BLaER1 treated with 17β-estradiol and CSF1 and Interleukin-3, amounts not matched to agents 10 nM and 100 nM (cell line): ENCODE measurements around the gene LRRC3B.

Experiments used
- H3K27ac ChIP-seq, 11 experiments: shearing (Covaris generic); formaldehyde crosslinking; 2 replicates each; pipeline ENCODE4 v1.8.1; 2022
- H3K27me3 ChIP-seq, 11 experiments: shearing (Covaris generic); formaldehyde crosslinking; 2 replicates each; pipeline ENCODE4 v1.8.1; 2022
- H3K36me3 ChIP-seq, 11 experiments: shearing (Covaris generic); formaldehyde crosslinking; 2 replicates each; pipeline ENCODE4 v1.8.1; 2022
- H3K4me1 ChIP-seq, 10 experiments: shearing (Covaris generic); formaldehyde crosslinking; 2 replicates each; pipeline ENCODE4 v1.8.1; 2022
- H3K4me2 ChIP-seq, 11 experiments: shearing (Covaris generic); formaldehyde crosslinking; 2 replicates each; pipeline ENCODE4 v1.8.1; 2022
- H3K4me3 ChIP-seq, 10 experiments: shearing (Covaris generic); formaldehyde crosslinking; 2 replicates each; pipeline ENCODE4 v1.8.1; 2022
- H3K9ac ChIP-seq, 11 experiments: shearing (Covaris generic); formaldehyde crosslinking; 2 replicates each; pipeline ENCODE4 v1.8.1; 2022
- H3K9me3 ChIP-seq, 11 experiments: shearing (Covaris generic); formaldehyde crosslinking; replicated peaks in 1 of 11; 2 replicates each; pipeline ENCODE4 v1.8.1; 2022
- H4K20me1 ChIP-seq, 11 experiments: shearing (Covaris generic); formaldehyde crosslinking; 2 replicates each; pipeline ENCODE4 v1.8.1; 2022
- Cebpa-rat ChIP-seq, 11 experiments: shearing (Covaris generic); IDR thresholded peaks; 2 replicates each; pipeline ENCODE4 v1.8.1; 2022

Gene LRRC3B

DNA sequence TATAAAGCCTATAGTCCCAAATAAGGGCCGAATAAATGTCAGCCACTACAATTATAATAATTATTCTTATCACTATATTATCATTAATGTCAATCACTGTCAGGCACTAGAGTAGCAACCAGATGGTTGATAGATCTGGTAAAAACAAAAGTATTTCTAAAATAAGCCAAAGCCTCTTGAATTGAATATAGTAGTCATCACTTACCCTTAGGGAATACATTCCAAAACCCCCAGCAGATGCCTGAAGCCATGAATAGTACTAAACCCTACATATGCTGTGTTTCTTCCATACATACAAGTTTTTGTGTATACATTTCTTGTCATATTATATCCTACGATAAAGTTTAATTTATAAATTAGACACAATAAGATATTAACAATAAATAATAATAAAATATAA is 59.1 kb downstream of the LRRC3B start:
- Histone ChIP-seq H3K4me2 (no peak overlapping the region), H3K27me3 (no peaks in the 10 kb centered on the region), H3K27ac (no peak overlapping the region), H3K9ac (no peak overlapping the region), H3K36me3 (no peaks in the 10 kb centered on the region), H4K20me1 (no peaks in the 10 kb centered on the region), H3K9me3 (peaks cover 0 to 4% (median 0%) of the 10 kb centered on the region in 11 experiments; a peak in 2 of 22 replicates), H3K4me1 (peaks cover 0 to 7% (median 0%) of the 10 kb centered on the region in 10 experiments; a peak in 4 of 20 replicates), H3K4me3 (no peak overlapping the region)
- TF ChIP-seq Cebpa-rat (IDR thresholded peaks at IDR 0.05): no peak

DNA sequence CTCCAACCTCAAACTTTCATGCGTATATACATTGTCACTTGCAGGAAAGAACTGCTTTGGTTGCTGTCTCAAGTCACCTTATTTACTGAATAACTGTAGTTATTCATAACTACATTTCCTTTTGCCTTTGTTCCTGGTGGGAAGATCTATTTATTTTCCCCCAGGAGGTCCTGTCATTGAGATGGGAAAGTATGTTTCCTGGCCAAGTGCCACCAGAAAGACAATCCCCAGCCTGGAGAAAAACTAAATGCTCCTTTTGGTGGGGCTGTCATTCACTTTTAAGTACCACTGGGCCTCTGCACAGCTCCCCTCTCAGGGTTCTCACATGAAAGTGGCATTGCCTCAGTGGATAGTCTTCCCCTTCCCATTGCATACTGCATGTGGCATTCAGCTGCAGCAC is 59.8 kb downstream of the LRRC3B start:
- Histone ChIP-seq H3K4me1 (peaks cover 0 to 8% (median 7%) of the 10 kb centered on the region in 10 experiments; a peak in 13 of 20 replicates), H3K9me3 (peaks cover 0 to 4% (median 0%) of the 10 kb centered on the region in 11 experiments; a peak in 2 of 22 replicates), H4K20me1 (no peaks in the 10 kb centered on the region), H3K9ac (no peak overlapping the region), H3K27ac (no peak overlapping the region), H3K27me3 (no peaks in the 10 kb centered on the region), H3K36me3 (no peaks in the 10 kb centered on the region), H3K4me2 (peak overlapping the region in 1 of 11 experiments; percentile 15; a peak in 1 of 22 replicates), H3K4me3 (no peak overlapping the region)
- no peak for TF ChIP-seq Cebpa-rat (IDR thresholded peaks at IDR 0.05)

DNA sequence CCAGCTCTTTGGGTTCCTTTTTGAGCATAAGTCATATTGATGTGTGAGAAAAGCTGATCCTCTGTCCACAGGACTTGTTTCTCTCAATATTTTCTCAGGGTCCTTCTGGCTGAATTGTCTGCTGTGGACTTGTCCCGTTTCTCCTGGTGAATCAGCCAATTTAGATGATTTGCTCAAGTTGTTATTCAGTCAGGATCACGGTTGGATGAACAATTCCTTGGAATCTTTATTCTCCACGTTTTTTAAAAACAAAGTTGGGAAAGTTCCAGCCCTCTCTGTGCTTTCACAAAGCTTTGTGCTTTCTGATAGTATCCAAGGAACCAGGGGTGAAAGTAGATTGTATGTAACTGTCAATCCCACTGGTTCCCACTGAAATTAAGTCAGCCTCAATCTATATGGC is 61.3 kb downstream of the LRRC3B start:
- peaks cover 0 to 15% (median 10%) of the 10 kb centered on the region in 10 experiments; a peak in 14 of 20 replicates for H3K4me1 ChIP-seq
- H3K27me3 ChIP-seq: no peaks in the 10 kb centered on the region
- no peak overlapping the region for H3K27ac ChIP-seq
- no peaks in the 10 kb centered on the region for H3K36me3 ChIP-seq
- no peak for TF ChIP-seq Cebpa-rat (IDR thresholded peaks at IDR 0.05)
- H3K4me2 ChIP-seq: no peak overlapping the region
- peaks cover 0 to 9% (median under 1%) of the 10 kb centered on the region in 11 experiments; a peak in 6 of 22 replicates for H3K9me3 ChIP-seq
- H3K9ac ChIP-seq: no peak overlapping the region
- H3K4me3 ChIP-seq: no peak overlapping the region
- H4K20me1 ChIP-seq: no peaks in the 10 kb centered on the region

DNA sequence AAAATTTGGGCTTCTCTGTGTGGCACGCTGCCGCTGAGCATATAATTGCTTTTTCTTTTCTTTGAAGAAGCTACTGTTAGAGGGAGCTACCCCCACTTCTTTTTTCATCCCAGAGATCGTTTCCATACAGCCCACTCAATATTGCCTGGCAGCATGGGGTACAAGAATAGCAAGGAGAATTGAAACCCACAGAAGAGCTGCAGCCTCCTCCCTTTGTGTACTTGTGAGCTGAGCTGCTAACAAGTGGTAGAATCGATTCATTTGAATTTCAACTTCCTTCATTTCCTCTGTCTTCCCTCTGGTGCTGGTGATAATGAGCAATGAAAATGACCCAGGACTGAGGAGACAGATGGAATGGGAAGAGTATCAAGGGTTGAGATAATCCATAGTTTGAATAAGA is 64.9 kb downstream of the LRRC3B start:
- Histone ChIP-seq H4K20me1 (no peaks in the 10 kb centered on the region), H3K36me3 (no peaks in the 10 kb centered on the region), H3K9ac (no peak overlapping the region), H3K4me2 (peak overlapping the region in 8 of 11 experiments; percentile 5 to 49 (median 17); a peak in 9 of 22 replicates), H3K27me3 (no peaks in the 10 kb centered on the region), H3K9me3 (peaks cover 0 to 10% (median 4%) of the 10 kb centered on the region in 11 experiments; a peak in 6 of 22 replicates), H3K4me3 (no peak overlapping the region), H3K4me1 (peaks cover 0 to 19% (median 14%) of the 10 kb centered on the region in 10 experiments; a peak in 13 of 20 replicates), H3K27ac (no peak overlapping the region)
- no peak for TF ChIP-seq Cebpa-rat (IDR thresholded peaks at IDR 0.05)

DNA sequence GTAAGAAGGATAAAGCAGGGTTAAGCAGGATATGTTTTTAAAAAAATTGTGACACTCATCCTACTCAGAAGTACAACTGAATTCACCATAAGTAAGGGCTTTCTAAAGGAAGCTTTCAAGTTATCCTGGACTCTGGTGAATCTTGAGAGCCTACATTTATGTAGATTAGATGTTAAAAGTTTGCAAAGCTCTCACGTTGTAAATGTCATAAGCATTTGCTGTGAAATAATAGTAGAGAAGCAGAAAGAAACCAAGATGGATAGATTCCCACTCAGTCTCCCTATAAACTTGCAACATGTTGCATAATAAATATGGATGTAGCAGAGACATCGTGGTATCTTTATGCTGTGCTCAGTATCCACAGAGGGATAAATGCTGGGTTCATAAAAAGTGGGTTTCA is 77.0 kb downstream of the LRRC3B start:
- H3K4me3 ChIP-seq: no peak overlapping the region
- no peaks in the 10 kb centered on the region for H3K36me3 ChIP-seq
- no peak overlapping the region for H3K27ac ChIP-seq
- peaks cover 8 to 19% (median 13%) of the 10 kb centered on the region in 10 experiments for H3K4me1 ChIP-seq
- H3K4me2 ChIP-seq: no peak overlapping the region
- no peaks in the 10 kb centered on the region for H4K20me1 ChIP-seq
- no peak for TF ChIP-seq Cebpa-rat (IDR thresholded peaks at IDR 0.05)
- no peaks in the 10 kb centered on the region for H3K27me3 ChIP-seq
- H3K9me3 ChIP-seq: peaks cover 0 to 12% (median 0%) of the 10 kb centered on the region in 11 experiments; a peak in 4 of 22 replicates
- no peak overlapping the region for H3K9ac ChIP-seq

DNA sequence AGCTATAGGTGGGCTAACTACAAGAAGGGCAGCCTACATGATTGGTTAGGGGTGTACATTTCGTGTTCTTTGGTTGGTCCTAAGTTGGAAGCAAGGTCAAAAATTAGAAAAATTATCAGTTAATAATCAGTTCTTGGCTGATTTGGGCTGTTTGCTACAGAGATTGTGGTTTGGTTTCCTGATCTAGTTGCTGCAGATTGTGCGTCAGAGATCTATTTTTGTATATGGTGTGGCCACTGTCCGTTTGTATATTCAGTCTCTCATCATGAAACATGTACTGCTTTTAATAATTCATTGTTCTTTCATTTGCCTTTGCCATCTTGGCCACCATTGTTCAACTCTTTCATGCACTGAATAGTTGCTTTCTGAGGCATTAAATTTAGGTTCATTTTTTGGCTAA is 80.9 kb downstream of the LRRC3B start:
- H3K9me3 ChIP-seq: peaks cover 0 to 30% (median 5%) of the 10 kb centered on the region in 11 experiments; a peak in 5 of 22 replicates
- H3K36me3 ChIP-seq: no peaks in the 10 kb centered on the region
- H3K27ac ChIP-seq: peak overlapping the region in 3 of 11 experiments; percentile 7 to 18 (median 11); a peak in 2 of 22 replicates
- H3K4me2 ChIP-seq: peak overlapping the region; percentile 37 to 79 (median 54)
- peaks cover 8 to 19% (median 13%) of the 10 kb centered on the region in 10 experiments for H3K4me1 ChIP-seq
- H3K9ac ChIP-seq: no peak overlapping the region; a peak in 1 of 22 replicates
- no peak overlapping the region for H3K4me3 ChIP-seq
- H3K27me3 ChIP-seq: no peaks in the 10 kb centered on the region
- no peaks in the 10 kb centered on the region for H4K20me1 ChIP-seq
- TF ChIP-seq Cebpa-rat (IDR thresholded peaks at IDR 0.05): no peak

DNA sequence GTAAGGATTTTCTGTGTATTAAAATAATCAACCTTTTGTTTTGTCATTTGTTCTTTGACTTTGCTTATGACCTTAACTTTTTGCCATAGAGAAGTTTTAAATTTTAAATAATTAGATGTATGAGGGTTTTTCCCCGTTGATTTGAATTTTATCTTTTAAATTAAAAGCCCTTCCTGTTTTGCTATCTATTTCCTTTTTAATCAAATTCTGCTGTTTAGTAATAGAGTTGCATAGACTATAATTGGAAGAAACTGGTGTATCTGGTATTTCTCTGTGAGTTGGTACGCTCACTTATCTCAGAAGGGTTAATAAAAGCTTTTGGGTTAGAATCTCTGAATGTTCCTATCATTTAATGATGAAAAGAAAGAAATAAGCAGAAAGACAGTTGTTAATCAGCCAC is 82.2 kb downstream of the LRRC3B start:
- Histone ChIP-seq H3K36me3 (no peaks in the 10 kb centered on the region), H3K9me3 (peaks cover 0 to 37% (median 5%) of the 10 kb centered on the region in 11 experiments; a peak in 5 of 22 replicates), H3K4me3 (no peak overlapping the region), H3K27me3 (no peaks in the 10 kb centered on the region), H3K9ac (no peak overlapping the region), H4K20me1 (no peaks in the 10 kb centered on the region), H3K4me1 (peaks cover 8 to 19% (median 13%) of the 10 kb centered on the region in 10 experiments), H3K27ac (no peak overlapping the region), H3K4me2 (no peak overlapping the region)
- TF ChIP-seq Cebpa-rat (IDR thresholded peaks at IDR 0.05): no peak

DNA sequence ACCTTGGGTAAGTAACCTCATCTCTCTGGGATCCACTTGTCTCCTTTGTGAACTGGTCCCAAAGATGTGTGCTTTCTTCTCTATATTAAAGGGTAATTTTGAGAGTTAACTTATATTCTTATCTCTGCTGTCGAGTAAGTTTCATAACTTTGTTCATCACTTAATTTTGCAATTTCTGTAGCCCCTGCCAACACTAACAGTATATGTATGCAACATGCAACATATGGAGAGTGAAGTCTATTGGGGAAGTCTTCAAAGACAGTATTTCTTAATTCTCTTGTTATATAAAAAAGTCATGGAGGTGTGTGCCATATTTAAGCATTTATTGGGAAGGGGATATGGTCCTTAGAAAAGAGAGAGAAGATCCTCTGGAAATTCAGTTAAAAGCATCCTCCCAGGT is 85.9 kb downstream of the LRRC3B start:
- Histone ChIP-seq H3K9ac (no peak overlapping the region), H3K4me2 (no peak overlapping the region), H3K27me3 (no peaks in the 10 kb centered on the region), H3K36me3 (no peaks in the 10 kb centered on the region), H3K9me3 (peaks cover 0 to 32% (median 5%) of the 10 kb centered on the region in 11 experiments; a peak in 7 of 22 replicates), H4K20me1 (no peaks in the 10 kb centered on the region), H3K27ac (no peak overlapping the region), H3K4me1 (peaks cover 2 to 10% (median 5%) of the 10 kb centered on the region in 10 experiments), H3K4me3 (no peak overlapping the region)
- no peak for TF ChIP-seq Cebpa-rat (IDR thresholded peaks at IDR 0.05)

DNA sequence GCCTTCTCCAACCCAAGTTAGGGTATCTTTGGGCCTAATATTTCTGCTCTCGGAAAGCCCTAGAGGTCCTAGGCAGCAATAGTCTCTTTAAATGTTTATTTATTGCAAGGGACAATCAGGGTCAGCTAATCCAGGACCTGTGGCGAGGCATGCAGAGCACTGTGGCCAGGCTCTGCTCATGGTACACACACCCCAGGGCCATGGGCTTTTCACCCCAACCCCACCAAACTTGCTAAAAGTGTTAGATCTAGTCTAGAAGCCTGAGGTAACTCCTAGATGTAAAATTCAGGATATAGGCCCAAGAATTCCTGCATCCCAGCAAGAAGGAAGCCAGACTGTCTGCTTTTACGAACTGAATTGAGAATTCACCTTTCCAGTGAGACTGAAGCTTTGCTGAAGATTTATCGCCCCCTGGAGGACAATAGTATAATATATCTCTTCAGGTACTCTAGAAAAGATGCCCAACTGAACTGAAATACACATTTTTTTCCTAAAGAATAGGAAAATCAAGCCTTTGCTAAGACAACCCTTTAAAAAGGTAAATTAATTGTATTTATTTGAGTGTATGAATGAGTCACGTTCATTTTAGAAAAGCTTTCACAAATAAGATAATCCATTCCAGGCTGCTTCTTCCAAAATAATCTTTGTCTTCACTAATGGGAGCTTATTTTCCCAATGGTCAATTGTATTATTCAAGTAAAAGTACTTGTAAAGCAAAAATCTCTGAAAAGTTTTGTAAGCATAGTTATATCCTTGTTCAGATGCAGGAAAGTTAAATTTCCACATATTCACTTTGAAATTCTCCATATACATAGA is 89.8 kb downstream of the LRRC3B start:
- TF ChIP-seq Cebpa-rat (IDR thresholded peaks at IDR 0.05): no peak
- peak overlapping the region in 1 of 11 experiments; percentile 13; a peak in 1 of 22 replicates for H3K4me2 ChIP-seq
- no peak overlapping the region for H3K27ac ChIP-seq
- no peaks in the 10 kb centered on the region for H3K27me3 ChIP-seq
- H3K36me3 ChIP-seq: no peaks in the 10 kb centered on the region
- H3K9me3 ChIP-seq: peaks cover 7 to 28% (median 17%) of the 10 kb centered on the region in 11 experiments; a peak in 19 of 22 replicates
- peaks cover 0 to 5% (median 0%) of the 10 kb centered on the region in 10 experiments; a peak in 2 of 20 replicates for H3K4me1 ChIP-seq
- H4K20me1 ChIP-seq: no peaks in the 10 kb centered on the region
- no peak overlapping the region for H3K4me3 ChIP-seq
- H3K9ac ChIP-seq: no peak overlapping the region
